ENCODE data around the gene BMI1.
"Not testable (repeated sequence)": the region's sequence is repeated elsewhere in the genome, so short reads cannot be mapped to it uniquely, and the experiment has no call there.

The BMI1 gene

DNA sequence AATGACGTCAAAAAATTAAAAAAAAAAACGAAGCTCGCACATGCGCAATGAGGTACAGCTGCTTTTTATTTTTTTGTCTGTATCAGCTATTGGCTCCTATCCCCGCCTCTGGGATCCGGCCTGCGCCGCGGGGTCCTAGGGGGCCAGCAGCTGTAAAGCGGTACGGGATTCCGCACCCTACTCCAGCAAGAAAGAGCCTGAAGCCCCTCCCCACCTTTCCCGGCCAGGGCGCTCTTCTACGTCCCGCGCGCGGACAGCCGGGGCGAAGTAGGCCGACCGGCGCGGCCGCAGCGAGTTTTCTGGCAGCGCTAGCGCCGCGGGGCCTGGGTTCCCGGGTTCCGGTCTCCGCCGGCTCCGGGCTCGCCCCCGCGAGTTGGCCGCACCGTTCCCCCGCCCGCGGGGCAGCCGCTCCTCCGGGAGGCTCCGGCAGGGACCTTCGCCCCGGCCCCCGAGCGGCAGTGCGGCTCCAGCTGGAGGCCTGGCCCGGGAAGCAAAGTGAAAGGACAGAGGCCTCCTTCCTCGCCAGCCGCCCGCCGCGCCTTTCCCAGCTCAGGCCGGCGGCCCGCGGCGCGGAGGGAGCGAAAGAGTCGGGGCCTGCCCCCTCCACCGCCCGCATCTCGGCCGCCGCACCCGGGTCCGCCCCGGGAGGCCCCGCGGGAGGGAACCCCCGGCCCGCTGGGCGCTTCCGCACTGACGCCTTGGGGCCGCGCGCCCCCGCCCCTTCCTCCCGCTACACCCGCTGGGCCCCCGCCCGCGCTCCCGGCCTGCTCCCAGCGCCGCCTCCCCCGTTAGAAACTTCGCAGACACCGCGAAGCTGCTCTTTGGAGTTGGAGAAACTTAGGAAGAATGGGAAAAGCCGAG, 19.7 kb downstream of the BMI1 start:
- peak; percentile 71 for DNase-seq

DNA sequence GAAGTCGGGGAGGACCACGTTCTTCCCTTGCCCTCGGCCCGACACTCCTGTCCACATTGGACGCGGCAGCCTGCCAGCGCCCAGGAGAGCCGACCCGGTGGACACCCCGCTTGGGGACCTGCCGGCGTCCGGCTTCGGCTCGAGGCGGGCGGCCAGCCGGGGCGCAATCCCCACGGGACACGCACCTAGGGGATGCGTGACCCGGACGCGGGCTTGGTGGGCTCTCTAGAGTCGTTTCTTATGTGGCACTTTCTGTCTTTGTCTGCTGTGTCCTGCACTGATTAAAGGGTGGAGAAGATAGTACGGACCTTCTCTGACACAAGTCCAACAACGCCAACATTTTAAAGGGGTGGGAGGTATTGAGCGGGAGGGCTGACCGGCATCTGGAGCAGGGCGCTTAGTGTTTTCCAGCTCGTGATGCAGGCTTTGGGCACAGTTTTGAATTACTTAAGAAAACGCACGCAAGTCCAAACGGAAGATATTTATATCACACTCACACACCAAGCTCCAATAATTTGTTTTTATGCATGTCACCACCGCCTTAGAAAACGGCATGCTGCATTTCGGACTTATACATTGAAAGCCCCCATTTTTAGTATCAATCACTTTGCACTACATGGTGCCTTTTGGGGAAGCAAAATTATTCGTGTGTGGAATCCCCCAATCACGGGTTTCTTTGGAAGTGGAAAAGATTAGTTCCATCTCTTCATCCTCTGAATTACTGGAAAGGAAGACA, 20.5 kb downstream of the BMI1 start:
- no peak for DNase-seq

DNA sequence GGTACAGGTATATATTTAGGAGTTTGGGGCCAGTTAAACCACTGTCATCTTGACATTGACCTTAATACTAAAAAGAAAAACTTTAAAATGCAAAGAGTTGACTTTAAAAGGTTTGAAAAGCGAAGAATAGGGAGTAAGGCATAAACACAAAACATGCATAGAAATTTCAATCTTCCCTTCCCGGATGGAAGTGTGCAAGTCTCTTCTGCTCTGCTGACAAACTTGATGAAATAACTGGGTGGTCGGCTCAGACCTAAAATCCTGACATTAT, 21.0 kb downstream of the BMI1 start:
- DNase-seq = no peak

DNA sequence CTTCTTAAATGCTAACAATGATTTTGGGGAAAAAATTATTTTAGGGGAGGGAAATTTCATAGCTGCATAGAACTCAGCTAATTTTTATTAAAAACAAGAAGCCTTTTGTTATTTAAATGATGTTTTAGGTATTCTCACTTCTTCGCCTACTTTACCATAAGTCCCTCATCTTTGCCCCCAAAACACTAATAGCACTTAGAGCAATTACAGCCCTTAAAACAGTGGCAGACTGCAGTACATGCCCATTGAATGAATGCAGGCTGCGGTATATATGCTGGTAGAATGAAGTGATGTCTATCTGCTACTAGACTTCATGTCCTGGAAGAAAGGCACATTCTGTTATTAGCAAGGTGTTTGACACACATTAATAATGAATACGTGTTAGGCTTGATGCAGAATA, 21.5 kb downstream of the BMI1 start:
- no peak for DNase-seq

DNA sequence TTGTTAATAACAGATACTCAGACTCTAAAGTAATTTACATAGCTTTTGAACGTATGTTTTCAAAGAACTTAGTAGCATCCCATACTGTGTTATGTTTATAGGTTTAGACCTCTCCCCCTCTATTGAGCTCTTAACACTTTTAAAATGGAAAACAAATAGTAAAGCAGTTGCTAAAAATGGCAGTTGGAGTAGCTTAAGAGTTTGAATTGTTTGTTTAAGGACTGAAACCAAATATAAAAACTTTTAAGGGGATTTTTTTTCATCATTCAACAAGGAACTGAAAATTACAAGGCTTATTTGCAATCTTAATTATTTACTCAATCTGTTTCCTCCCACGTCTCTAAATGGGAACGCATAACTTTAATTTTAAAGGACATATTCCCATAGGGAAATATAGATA, 22.8 kb downstream of the BMI1 start:
- no peak for DNase-seq

DNA sequence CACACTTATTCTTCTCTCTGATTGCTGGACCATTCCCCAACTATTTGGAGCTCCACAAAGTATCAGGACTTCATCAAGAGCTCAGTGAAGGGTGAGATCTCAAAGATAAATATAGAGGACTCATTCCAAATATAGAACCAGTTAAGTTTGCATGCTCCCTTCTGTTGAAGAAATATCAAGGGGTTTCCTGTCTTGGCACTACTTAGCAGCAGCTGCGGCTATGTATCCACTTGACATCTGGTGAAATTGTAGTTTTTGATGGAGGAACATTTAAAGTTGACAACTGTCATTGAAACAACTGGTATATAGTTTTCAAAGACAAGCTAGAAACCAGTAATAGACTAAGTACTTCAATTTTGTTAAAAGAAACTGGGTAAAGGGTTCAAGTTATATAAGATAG, 23.4 kb downstream of the BMI1 start:
- no peak for DNase-seq

DNA sequence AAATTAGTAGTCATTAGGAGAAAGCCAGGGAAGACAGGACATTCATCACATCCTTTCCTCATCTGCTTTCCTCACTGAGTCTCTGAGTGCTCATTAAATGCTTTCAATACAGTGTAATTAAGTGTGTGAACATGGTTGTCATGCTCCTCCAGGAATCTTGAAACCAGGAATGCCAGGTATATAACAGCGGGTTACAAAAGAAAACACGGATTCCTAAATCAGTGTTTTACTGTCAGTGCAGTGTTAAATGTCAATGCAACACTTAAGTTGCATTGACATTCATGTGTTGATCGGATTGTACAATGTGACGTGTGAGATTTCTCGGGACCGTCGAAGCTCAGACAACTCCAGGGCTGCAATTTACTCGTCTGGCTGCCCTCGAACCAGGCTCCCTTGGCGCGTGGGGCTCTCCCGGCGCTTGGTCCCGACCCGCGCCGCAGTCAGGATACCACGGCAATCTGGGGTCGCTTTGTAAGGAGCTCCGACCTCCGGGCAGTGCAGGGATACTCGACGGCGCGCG, 23.9 kb downstream of the BMI1 start:
- no peak for DNase-seq

DNA sequence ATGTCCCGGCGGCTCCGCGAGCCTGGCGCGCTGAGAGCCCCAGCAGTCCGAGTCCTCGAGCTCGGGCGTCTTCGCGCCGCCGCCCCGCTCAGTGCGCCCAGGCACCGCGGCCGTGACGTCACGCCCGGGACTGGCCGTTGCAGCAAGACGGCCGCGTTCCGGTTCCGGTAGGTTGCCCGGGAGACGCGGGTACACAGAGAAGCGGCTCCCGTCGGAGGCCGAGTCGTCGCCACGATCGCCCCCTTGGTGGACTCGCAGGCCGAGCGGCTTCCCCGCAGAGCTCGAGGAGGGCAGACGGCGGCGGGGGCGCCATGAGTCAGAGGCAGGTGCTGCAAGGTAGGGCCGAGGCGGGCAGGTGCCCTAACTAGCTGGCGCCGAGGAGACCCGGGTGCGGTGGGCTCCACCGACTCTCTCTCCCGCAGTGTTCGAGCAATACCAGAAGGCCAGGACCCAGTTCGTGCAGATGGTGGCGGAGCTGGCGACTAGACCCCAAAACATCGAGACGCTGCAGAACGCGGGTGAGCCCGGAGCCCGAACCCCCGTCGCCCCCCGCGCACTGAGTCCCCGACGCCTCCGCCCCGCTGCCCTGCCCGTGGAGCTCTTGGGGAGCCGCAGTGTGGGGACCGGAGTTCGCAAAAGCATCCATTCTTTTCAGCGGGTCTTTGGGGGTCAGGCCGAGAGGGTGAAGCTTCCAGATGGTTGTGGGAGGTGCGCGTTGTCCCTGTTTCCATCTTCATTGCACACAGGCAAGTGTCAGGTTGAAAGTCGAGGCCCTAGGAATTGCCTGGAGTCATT, 24.6 kb downstream of the BMI1 start, which contains the start of gene SPAG6:
TSS of gene SPAG6 (plus strand) at position 196 of the 795 bp plus-strand sequence. CDS start at position 312, 116 bp downstream.
- DNase-seq = no peak

DNA sequence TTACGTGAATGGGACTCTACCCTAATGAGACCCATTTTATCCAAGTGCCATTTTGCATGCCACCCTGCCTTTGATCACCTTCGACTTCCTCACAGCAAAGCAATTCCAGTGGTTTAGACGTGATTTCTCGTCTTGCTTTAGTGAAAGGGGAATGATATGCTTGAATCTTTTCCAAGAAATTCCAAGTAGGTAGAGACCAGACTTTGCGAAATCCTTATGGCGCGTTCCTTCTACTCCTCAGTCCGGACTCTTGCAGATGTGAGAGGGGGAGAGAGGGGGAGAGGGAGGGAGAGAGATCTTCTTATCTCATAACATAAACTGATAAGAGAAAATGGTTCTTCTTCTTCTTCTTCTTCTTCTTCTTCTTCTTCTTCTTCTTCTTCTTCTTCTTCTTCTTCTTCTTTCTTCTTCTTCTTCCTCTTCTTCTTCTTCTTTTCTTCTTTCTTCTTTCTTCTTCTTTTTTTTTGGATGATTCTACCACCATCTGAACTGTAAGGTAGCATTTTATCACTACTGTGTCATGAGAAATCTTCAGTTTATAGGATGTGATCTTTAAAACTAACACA, 25.3 kb downstream of the BMI1 start:
- DNase-seq = no peak

DNA sequence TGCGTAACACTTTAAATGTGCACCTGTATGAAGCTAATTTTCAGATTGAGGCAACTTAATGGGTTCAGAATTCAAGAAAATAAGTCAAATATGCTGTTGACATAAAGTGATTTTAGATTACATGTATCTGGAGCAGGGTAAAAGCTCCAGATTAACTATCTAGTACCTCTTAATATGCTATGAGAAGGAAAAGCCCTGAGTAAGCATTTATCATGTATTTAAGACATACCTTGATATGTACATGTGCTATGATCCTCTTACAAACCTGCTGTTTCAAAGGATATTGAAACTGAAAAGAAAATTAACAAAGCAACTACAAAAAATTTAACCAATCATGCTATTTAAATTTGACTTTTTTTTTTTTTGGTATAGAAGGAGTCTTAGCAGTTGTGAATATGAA, 28.9 kb downstream of the BMI1 start:
- DNase-seq = no peak

DNA sequence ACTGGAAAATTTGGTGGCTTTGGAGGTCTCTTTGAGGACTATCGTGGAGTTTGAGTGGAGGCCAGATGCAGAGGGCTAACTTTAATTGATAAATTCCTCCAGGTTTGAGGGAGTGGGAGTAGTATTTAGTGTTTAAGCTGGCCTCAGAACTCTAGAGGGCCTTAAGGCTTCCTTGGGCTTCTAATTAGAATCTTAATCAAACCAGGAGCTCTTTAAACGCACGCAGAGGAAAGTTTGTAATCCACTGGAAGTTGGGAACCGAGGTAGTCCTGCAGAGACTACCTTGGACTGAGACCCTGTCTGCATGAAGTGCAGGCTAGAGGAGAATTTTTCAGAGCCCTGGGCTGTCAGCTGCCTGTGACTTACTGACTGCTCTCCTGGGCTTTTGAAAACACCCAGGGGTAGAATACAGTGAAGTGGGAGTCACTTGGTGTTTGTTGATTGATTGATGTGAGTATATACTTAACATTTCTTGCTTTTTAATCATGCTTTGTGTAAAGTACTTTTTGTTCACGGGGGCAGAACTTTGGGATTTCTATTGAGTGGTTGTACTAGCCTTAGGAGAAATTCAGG, 30.3 kb downstream of the BMI1 start:
- no peak for DNase-seq

DNA sequence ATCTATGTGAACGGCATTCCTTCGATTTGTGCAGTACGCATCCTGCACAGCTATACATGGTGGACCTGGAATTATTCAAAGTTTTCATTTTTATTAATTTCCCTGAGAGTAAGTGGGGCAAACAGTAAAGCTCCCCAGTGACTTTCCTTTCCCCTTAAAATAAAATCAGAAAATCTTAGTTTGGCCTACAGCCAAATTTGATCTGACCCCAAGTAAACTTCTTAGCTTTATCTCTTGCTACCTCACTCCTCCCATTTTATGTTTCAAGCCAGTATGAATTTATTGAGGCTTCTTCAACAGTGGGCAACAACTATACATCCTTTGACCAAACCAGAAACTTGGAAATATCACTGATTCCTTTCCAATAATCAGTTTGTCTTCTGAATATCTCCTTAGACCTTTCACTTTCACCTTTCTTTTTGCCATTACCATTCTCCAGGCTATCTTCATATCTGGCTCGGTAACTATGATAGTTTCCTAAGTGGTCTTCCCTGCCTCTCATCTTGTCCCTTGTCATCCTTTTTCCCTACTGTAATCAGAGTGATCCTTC, 35.5 kb downstream of the BMI1 start:
- DNase-seq = no peak

DNA sequence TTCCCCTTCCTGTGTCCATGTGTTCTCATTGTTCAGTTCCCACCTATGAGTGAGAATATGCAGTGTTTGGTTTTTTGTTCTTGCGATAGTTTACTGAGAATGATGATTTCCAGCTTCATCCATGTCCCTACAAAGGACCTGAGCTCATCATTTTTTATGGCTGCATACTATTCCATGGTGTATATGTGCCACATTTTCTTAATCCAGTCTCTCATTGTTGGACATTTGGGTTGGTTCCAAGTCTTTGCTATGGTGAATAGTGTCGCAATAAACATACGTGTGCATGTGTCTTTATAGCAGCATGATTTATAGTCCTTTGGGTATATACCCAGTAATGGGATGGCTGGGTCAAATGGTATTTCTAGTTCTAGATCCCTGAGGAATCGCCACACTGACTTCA, 36.9 kb downstream of the BMI1 start:
- DNase-seq = not testable (repeated sequence)

DNA sequence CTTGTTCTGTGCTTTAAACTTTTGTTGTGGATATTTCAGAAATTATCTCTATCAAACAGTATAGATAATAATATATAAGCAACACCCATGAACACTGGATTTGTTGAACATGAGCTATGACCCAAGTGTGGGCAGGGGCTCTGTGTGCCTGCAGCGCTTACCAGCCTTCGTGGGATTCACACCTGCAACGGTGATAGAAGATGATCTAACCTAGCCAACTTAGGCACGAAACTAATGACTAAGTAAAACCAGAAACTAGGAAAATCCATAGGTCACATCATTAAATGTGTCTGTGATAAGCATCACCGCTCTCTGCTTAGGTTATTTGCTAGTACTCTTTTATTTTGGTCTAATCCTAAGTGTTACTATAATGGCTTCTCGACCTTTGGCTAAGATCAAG, 42.4 kb downstream of the BMI1 start:
- DNase-seq = no peak

DNA sequence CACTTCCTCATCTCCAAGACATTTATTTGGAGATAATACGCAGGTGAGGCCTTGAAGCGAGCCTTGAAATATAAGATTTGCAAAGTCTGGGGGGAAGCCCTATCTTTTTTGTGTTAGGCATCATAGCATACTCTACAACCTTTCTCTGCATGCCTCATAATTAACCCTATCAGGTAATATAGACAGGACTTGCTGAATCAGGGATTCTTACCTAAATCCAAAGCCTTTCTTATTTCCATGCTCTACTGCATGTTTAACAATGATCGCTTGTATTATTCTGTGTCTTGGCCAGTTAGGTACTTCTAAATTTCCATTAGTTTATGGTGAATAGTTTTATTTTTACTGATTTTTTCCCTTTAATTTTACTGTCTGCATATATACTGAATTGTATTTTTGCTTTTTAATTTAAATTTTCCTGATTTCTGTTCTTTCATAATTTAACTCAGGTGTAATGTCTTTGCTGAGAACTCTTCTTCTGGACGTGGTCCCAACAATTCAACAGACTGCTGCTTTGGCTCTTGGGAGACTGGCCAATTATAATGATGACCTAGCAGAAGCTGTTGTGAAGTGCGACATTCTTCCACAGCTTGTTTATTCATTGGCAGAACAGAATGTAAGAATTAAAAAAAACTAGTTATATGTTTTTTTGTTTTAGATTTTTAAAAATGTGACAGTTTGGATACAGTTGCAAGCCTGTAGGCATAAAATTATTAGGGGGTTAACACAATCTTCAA, 43.7 kb downstream of the BMI1 start:
- no peak for DNase-seq

DNA sequence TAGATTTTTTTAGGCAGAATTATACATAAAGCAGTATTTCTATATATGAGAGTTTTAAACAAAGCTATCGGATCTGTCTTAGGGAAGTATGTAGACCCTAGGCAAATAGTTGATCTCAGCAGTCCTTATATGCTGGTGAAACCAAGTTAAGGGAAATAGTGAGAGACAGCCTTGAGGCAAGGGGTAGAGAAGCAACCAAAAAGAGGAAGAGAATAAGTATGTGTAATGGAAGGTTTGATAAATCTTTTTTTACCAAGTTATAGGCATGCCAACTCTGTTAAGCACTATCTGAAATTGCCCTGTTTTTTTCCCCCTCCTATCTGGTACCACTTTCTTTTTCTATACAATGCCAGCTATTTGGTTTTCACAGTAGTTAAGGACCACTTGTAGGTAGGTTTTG, 44.3 kb downstream of the BMI1 start:
- no peak for DNase-seq

DNA sequence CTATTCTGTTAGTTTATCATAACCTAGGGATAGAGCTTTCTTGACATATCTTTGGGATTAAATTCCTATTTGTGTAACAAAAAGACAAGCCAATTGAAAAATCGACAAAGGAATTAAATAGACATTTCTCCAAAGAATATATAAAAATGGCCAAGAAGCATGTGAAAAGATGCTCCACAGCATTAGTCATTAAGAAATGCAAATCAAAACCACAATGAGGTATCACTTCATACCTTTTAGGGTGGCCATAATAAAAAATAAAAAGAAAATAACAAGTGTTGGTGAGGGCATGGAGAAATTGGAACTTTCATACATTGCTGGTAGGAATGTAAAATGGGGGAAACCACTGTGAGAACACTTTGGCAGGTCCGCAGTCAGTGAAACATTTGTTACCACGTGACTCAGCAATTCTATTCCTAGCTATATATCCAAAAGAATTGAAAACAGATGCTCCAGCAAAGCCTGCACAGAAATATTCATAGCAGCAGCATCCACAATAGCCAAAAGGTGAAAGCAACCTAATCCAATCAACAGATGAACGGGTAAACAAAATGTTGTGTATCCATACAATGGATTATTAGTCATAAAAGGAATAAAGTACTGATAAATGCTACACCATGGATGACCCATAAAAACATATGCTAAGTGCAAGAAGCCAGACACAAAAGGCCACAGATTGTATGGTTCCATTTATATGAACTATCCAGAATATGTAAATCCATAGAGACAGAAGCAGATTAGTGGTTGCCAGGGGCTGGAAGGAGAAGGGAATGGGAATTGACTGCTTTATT, 44.9 kb downstream of the BMI1 start:
- DNase-seq = no peak

DNA sequence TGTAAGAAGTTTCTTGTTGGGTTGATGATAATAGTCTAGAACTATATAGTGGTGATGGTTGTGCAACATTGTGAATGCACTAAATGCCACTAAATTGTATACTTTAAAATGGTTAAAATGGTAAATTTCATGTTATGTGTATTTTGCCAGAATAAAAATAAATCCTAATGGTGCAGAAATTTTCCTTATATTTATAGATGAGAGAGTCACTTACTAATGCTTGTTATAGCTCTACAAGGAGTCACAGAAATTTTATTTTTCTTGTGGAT, 45.5 kb downstream of the BMI1 start:
- DNase-seq = no peak

DNA sequence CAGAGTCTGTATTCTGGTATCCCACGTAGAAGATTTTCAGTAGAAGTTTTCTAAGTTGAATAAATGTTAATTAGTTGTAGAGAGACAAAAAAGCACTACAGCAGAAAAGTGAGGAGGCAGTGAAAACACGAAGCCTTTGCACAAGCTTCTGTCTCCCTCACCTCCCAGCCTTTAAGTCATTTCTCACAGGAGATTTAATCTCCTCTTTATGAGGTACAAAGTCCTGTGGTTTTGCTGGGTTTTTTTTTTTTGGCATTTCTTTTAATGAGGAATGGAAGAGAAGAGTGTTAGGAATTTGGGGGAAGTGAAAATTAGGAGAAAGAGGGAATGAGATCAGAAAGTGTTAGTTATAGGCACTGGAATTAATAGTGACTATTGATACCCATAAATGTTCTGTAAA, 45.9 kb downstream of the BMI1 start:
- DNase-seq = no peak

DNA sequence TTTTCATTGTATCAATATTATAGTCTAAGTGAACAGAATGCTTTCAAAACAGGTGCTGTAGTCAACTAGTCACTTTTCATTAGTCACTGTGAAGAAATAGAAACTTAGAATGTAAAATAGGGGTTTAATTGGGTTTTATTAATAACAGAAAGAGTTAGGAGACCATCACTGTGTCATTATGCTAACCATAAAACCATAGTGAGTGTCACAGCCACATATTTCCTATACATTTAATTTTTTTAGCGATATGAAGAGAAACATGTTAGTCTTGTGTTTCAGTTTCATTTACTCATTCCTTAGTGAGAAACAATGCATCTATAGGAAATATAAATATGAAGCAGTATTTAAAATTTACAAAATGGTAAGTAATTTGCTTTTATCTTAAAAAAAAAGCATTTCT, 46.6 kb downstream of the BMI1 start:
- no peak for DNase-seq

DNA sequence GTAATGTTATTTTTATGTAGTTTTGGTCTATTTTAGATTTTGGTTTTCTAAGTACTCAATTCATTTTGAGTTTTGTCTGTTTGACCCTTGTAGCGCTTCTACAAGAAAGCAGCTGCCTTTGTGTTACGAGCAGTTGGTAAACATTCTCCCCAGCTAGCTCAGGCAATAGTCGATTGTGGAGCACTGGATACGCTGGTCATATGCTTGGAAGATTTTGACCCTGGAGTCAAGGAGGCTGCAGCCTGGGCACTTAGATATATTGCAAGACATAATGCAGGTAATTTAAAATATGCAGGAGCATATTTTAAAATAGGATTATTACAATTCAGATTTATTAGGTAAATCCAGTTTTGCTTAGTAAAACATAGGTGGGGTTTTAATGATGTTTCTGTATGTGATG, 47.5 kb downstream of the BMI1 start:
- no peak for DNase-seq
